Regular cardiac myocyte (primary cell): Measurements from ENCODE around the gene CRHR1. TPM values are rescaled to one million over a fixed set of nuclear protein-coding genes. Genes with fewer than 3 reads are reported as not detected.

Experiments
- total RNA-seq: library from RNA; depleted of rRNA; stranded (reverse); fragments of >200 nt; gene quantifications from 2 replicates; pipeline ENCODE4 v1.2.3, GENCODE V29; 2014

CRHR1 gene
- not detected in 2 replicates for total RNA-seq

DNA sequence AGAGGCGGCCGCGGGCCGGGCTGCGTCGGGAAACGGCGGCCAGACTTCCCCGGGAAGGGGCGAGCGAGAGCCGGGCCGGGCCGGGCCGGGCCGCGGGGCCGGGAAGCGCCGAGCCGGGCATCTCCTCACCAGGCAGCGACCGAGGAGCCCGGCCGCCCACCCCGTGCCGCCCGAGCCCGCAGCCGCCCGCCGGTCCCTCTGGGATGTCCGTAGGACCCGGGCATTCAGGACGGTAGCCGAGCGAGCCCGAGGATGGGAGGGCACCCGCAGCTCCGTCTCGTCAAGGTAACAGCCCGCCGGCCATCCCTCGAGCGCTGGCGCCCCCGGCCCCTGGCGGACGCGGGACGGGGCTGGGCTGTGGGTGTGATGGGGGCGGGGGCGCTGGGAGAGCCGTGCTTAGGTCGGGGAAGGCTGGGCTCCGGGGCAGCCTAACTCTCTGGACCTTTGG lies at the start of gene CRHR1:
Gene CRHR1 (plus strand): TSS at position 28 of the 448 bp plus-strand sequence. CDS start 225 bp downstream, at position 253.

DNA sequence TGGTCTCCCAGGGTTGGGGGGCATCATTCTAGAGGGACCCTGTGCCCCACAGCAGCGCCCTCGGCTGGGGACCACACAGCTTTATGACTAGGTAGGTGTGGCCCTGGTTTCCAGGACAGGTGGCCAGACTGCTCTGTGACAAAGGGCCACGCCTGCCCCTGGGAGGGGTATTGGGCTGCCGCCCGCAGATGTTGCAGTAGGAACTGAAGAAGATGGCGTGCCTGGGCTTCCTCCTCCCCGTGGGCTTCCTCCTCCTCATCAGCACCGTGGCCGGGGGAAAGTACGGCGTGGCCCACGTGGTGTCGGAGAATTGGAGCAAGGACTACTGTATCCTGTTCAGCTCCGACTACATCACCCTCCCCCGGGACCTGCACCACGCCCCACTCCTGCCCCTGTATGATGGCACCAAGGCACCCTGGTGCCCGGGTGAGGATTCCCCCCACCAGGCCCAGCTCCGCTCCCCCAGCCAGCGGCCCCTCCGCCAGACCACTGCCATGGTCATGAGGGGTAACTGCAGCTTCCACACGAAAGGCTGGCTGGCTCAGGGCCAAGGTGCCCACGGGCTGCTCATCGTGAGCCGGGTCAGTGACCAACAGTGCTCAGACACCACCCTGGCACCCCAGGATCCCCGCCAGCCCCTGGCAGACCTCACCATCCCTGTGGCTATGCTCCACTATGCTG lies 60.7 kb downstream of the CRHR1 start, which contains the start of gene SPPL2C:
Gene SPPL2C (plus strand): TSS at position 187 of the 681 bp plus-strand sequence. CDS start 26 bp downstream, at position 213.

Other genes starting within 250 kb of the CRHR1 start
- not detected in 2 replicates for gene SPPL2C, start 60.6 kb downstream of the CRHR1 start, total RNA-seq
- gene MAPT, start 110.2 kb downstream of the CRHR1 start, total RNA-seq: under 0.01 TPM in 2 replicates
- not detected in 2 replicates for gene STH, start 214.9 kb downstream of the CRHR1 start, total RNA-seq